Bronchial epithelial cell (primary cell): ENCODE measurements around the gene PHLDA2. TPM values are rescaled to one million over a fixed set of nuclear protein-coding genes. Genes with fewer than 3 reads are reported as not detected.
"Not testable (repeated sequence)": the region's sequence is repeated elsewhere in the genome, so short reads cannot be mapped to it uniquely, and the experiment has no call there.

ENCODE experiments used
- DNase-seq: peaks from one replicate; pipeline ENCODE4 v3.0.0-alpha.2; 2010; ENCODE audit warnings: low read depth
- FAIRE-seq: peaks from 2 replicates; lab custom pipeline; 2011; peaks lifted over from hg19 to GRCh38; lab: Jason Lieb, UNC
- H3K27me3 ChIP-seq: 2 replicates; pipeline ENCODE4 v1.5.1; 2011; ENCODE audit warnings: low read length; ENCODE audit not compliant: control insufficient read depth, insufficient read depth
- H3K36me3 ChIP-seq: 2 replicates; pipeline ENCODE4 v1.5.1; 2011; ENCODE audit warnings: low read length; ENCODE audit not compliant: control insufficient read depth, insufficient read depth
- H3K4me3 ChIP-seq: 2 replicates; pipeline ENCODE4 v1.5.1; 2011; ENCODE audit warnings: mild to moderate bottlenecking, low read depth, low read length, control low read depth
- total RNA-seq: library from RNA; depleted of rRNA; stranded (reverse); fragments of >200 nt; gene quantifications from 2 replicates; pipeline ENCODE4 v1.2.1, GENCODE V29; 2014
- TF ChIP-seq, protein P1 (sequence below): IDR thresholded peaks from 2 replicates; pipeline ENCODE4 v1.5.1; 2011; ENCODE audit warnings: mild to moderate bottlenecking, moderate library complexity, low read length, control low read depth, inconsistent platforms; ENCODE audit not compliant: insufficient read depth, severe bottlenecking

Gene PHLDA2
- total RNA-seq, 1 donor from 2014 or later, result 5.0 TPM

DNA sequence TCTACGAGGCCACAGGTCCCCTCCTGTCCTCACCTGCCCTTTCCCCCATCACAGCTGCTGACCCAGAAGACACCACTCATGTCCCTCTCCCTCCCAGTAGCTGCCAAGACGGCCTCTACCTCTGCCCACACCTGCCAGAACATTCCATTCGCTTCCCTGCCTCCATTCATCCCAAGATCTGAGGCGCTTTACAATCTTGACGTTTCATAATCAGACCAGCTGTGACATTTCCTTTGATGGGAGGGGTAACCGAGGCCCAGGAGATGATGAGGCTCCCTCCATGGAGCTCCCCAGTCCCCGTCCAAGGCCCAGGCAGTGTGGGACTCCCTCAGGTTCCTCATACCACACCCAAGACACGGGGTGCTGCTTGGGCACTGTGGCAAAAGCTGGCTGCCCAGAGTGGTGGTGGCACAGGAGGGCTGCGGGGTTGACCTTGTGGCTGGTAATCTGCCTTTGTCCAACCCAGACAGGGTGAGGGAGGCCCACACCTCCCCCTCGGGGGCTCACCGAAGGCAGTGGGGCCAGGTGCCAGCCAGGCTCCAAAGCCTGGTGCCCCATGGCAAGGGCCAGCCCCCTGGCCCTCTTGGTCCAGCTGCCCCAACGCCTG lies 17.3 kb downstream of the PHLDA2 start:
- Histone ChIP-seq H3K27me3 (no peaks in the 10 kb centered on the region), H3K36me3 (no peaks in the 10 kb centered on the region), H3K4me3 (no peak overlapping the region)
- TF ChIP-seq, protein P1, sequence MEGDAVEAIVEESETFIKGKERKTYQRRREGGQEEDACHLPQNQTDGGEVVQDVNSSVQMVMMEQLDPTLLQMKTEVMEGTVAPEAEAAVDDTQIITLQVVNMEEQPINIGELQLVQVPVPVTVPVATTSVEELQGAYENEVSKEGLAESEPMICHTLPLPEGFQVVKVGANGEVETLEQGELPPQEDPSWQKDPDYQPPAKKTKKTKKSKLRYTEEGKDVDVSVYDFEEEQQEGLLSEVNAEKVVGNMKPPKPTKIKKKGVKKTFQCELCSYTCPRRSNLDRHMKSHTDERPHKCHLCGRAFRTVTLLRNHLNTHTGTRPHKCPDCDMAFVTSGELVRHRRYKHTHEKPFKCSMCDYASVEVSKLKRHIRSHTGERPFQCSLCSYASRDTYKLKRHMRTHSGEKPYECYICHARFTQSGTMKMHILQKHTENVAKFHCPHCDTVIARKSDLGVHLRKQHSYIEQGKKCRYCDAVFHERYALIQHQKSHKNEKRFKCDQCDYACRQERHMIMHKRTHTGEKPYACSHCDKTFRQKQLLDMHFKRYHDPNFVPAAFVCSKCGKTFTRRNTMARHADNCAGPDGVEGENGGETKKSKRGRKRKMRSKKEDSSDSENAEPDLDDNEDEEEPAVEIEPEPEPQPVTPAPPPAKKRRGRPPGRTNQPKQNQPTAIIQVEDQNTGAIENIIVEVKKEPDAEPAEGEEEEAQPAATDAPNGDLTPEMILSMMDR, result no peak
- peak; percentile 93 for FAIRE-seq
- peak; percentile 85 for DNase-seq

DNA sequence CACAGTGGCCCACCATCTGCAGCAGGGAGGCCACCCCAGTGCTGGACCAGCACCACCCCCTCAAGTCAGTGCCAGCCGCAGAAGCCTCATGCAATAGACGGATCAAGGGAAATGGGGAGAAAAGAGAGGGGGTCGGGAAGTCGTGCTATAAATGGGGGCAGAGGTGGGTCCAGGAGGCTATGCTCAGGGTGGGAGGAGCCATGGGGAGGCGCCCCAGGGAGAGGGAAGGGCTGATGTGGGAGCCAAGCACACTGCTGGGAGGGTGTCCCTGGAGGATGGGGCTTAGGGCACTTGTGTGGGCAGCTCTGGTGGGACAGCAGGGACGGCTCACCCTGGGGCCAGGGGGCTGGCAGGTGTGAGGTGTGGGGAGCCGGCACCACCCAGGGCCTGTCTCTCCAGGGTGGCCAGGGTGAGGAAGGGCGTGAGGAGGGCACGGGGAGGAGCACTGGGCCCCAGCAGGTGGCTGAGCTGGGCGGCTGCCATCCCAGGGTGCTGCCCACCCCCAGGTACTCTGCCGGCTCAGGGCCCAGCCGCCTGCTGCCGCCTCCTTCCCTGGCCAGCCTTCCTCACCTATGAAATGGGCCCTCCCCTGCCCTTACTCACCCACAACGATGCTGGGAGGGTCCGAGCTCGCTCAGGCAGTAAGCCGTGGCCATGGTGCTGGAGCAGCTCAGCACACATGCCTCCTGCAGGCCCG lies 18.0 kb downstream of the PHLDA2 start:
- TF ChIP-seq, protein P1, result no peak
- DNase-seq (no peak), FAIRE-seq (no peak)
- no peaks in the 10 kb centered on the region for H3K36me3 ChIP-seq
- no peak overlapping the region for H3K4me3 ChIP-seq
- H3K27me3 ChIP-seq, result no peaks in the 10 kb centered on the region

DNA sequence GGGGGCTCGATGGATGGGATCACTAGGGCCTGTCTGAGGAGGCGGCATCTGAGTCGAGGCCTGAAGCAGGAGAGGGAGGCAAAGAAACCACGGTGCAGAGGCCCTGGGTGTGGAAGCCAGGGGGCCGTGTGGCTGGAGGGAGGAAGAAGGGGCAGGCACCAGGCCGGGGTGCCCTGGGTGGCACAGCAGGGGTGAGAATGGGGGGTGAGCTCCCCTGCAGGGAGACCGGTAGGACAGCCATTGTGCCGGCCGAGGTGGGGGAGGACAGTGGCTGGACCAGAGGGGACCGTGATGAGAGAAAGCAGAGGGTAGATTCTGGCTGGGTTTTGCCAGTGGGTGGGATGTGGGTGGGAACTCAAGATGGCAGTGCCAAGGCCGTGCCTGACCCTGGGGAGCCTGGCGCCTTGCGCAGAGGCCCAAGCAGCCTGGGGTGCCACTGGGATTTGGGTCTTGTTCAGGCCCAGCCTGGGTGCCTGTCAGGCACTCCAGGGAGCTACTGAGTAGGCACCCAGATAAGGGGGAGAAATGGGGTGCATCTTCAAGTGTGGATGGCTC lies 18.7 kb downstream of the PHLDA2 start:
- TF ChIP-seq, protein P1, result no peak
- Histone ChIP-seq H3K27me3 (no peaks in the 10 kb centered on the region), H3K4me3 (no peak overlapping the region), H3K36me3 (peaks cover 1% of the 10 kb centered on the region)
- DNase-seq (no peak), FAIRE-seq (no peak)

DNA sequence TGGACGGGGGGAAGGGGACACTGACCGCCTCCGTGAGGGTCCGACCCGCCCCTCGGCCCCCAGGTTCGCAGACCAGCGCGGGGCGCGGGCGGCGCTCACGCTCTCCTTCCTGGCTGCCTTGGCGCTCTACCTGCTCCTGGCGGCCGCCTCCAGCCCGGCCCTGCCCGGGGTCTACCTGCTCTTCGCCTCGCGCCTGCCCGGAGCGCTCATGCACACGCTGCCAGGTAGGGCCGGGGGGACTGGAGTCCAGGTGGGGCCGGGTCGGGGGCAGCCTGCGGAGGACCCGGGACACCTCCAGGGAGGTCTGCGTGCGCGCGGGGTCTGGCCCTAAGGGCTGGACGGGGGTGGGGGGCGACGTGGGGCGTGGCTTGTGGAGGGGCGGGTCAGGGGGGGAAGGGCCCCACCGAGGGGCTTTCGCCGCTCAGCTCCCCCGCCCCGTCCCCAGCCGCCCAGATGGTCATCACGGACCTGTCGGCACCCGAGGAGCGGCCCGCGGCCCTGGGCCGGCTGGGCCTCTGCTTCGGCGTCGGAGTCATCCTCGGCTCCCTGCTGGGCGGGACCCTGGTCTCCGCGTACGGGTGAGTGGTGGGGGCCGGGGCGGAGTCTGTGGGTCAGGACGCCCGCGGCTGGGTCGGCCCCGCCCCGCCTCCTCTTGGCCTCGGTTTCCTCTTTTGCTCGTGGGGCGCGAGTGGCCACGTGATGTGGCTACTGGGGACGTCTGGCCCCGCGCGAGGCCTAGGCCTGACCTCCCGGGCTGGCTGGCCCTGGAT lies 19.9 kb downstream of the PHLDA2 start:
- no peak for FAIRE-seq
- Histone ChIP-seq H3K4me3 (no peak overlapping the region), H3K36me3 (peaks cover 2% of the 10 kb centered on the region), H3K27me3 (no peaks in the 10 kb centered on the region)
- TF ChIP-seq, protein P1, result no peak
- no peak for DNase-seq

DNA sequence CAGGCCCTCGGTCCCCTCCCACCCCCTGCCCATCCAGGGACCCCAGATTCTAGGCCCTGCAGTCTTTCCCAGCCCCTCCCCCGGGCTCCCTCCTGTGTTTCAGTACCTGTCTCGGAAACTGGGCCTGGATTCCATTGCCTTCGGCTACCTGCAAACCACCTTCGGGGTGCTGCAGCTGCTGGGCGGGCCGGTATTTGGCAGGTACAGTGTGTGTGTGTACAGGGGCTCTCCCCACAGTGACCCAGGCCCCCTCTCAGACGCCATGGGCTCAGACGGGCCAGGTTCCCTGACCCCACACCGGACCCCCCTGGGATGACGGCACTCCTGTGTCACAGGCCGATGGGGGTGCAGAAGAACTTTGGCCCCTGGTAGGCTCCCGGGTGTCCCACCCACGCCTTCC lies 21.1 kb downstream of the PHLDA2 start:
- H3K27me3 ChIP-seq, result no peaks in the 10 kb centered on the region
- peaks cover 2% of the 10 kb centered on the region for H3K36me3 ChIP-seq
- FAIRE-seq, result no peak
- H3K4me3 ChIP-seq, result no peak overlapping the region
- TF ChIP-seq, protein P1, result no peak
- no peak for DNase-seq

DNA sequence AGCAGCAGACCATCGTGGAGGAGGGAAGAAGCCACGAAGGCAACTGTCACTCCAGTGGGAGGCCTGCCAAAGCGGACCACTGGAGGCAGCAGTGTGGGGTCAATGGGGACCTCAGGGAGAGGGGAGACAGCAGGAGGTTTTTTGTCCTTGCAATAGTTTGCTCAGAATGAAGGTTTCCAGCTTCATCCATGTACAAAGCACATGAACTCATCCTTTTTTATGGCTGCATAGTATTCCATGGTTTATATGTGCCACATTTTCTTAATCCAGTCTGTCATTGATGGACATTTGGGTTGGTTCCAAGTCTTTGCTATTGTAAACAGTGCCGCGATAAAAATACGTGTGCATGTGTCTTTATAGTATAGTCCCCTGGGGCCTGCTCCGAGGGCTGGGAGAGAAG lies 23.9 kb downstream of the PHLDA2 start:
- not testable (repeated sequence) for FAIRE-seq, H3K36me3 ChIP-seq, H3K27me3 ChIP-seq, H3K4me3 ChIP-seq, DNase-seq
